ENCODE measurements around the gene TFF1.

The TFF1 gene

DNA sequence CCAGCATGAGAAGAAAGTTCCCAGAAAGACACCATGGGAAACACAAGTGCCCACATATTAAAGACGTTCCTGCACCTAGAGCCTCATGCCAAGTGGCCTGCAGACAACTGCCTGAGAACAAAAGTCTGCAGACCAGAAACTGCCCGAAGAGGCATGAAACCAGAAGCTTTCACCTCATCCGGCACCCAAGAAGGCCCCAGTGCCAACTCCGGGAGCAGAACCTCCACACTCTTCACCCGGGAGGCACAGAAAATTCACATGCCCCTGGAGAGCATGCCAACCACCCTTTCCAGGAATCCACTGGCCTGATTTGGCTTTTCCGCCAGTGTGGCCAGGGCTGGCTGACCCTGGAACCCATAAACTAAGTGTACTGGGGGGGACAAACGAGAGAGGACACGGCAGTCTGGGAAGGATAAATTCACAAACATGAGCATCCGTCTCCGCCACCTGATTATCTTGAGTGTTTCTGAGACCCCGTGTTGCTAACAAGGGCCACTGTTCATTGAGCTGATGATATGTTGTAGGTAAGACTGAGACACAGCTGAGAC is 22.3 kb downstream of the TFF1 start:
- H3K9me3 ChIP-seq (ENCODE audit: low read length): no peaks in the 10 kb centered on the region

DNA sequence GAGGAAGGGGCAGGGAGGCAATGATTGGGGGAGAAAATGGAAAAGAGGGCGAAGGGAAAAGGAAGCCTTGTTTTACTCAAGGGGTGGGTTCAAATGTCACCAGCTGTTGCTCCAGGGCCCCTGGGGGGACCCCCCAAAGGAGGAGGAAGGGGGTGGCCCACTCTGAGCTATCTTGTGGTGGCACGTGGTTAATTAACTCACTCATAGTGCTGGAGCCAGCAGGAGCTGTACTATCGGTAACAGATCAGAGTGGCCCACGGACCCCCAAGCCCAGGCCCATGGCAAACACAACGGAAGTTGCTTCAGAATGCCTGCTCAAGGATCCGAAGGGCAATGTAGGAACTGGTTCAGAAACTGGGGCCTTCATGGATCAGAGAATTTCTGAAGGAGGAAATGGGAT is 22.8 kb downstream of the TFF1 start:
- H3K4me3 ChIP-seq (ENCODE audit: low read depth, low read length, poor library complexity, severe bottlenecking): no peak overlapping the region
- H3K27me3 ChIP-seq (ENCODE audit: insufficient read depth, low read length): peaks cover 17% of the 10 kb centered on the region; the same call in 1 of the 2 replicates
- H3K4me1 ChIP-seq (ENCODE audit: insufficient read depth, low read length, severe bottlenecking): no peaks in the 10 kb centered on the region
- no peak overlapping the region for H3K9ac ChIP-seq (ENCODE audit: low read length)
- no peak overlapping the region for H3K4me2 ChIP-seq (ENCODE audit: low read length)
- H3K27ac ChIP-seq (ENCODE audit: low read depth, low read length, poor library complexity, severe bottlenecking): no peak overlapping the region
- no peak for TF ChIP-seq EZH2 (IDR thresholded peaks at IDR 0.05; ENCODE audit: borderline replicate concordance, low read length)
- TF ChIP-seq, protein P1, sequence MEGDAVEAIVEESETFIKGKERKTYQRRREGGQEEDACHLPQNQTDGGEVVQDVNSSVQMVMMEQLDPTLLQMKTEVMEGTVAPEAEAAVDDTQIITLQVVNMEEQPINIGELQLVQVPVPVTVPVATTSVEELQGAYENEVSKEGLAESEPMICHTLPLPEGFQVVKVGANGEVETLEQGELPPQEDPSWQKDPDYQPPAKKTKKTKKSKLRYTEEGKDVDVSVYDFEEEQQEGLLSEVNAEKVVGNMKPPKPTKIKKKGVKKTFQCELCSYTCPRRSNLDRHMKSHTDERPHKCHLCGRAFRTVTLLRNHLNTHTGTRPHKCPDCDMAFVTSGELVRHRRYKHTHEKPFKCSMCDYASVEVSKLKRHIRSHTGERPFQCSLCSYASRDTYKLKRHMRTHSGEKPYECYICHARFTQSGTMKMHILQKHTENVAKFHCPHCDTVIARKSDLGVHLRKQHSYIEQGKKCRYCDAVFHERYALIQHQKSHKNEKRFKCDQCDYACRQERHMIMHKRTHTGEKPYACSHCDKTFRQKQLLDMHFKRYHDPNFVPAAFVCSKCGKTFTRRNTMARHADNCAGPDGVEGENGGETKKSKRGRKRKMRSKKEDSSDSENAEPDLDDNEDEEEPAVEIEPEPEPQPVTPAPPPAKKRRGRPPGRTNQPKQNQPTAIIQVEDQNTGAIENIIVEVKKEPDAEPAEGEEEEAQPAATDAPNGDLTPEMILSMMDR (IDR thresholded peaks at IDR 0.05; ENCODE audit: low read length): no peak
- H3K9me2 ChIP-seq (ENCODE audit: low read depth, low read length): no peaks in the 10 kb centered on the region
- no peaks in the 10 kb centered on the region for H3K36me3 ChIP-seq (ENCODE audit: insufficient read depth, low read length)
- no peaks in the 10 kb centered on the region for H3K79me2 ChIP-seq (ENCODE audit: insufficient read depth, low read length)
- H4K20me1 ChIP-seq (ENCODE audit: insufficient read depth, low read length): no peaks in the 10 kb centered on the region
- no peaks in the 10 kb centered on the region for H3K9me3 ChIP-seq (ENCODE audit: low read length)
- H2AFZ ChIP-seq (ENCODE audit: low read length): no peak overlapping the region
- no peaks in the 10 kb centered on the region for H3F3A ChIP-seq (ENCODE audit: insufficient read depth, low read length)

More for the DNA sequence above, 22.3 kb downstream of the TFF1 start:
- TF ChIP-seq, protein P1 (IDR thresholded peaks at IDR 0.05; ENCODE audit: low read length): no peak
- no peak for TF ChIP-seq EZH2 (IDR thresholded peaks at IDR 0.05; ENCODE audit: borderline replicate concordance, low read length)
- Histone ChIP-seq H3K4me2 (ENCODE audit: low read length) (no peak overlapping the region), H4K20me1 (ENCODE audit: insufficient read depth, low read length) (no peaks in the 10 kb centered on the region), H3K79me2 (ENCODE audit: insufficient read depth, low read length) (no peaks in the 10 kb centered on the region), H3K27me3 (ENCODE audit: insufficient read depth, low read length) (peaks cover 22% of the 10 kb centered on the region; the same call in 1 of the 2 replicates), H3F3A (ENCODE audit: insufficient read depth, low read length) (no peaks in the 10 kb centered on the region), H3K4me3 (ENCODE audit: low read depth, low read length, poor library complexity, severe bottlenecking) (no peak overlapping the region), H3K36me3 (ENCODE audit: insufficient read depth, low read length) (no peaks in the 10 kb centered on the region), H3K27ac (ENCODE audit: low read depth, low read length, poor library complexity, severe bottlenecking) (no peak overlapping the region), H2AFZ (ENCODE audit: low read length) (no peak overlapping the region), H3K4me1 (ENCODE audit: insufficient read depth, low read length, severe bottlenecking) (no peaks in the 10 kb centered on the region), H3K9me2 (ENCODE audit: low read depth, low read length) (no peaks in the 10 kb centered on the region), H3K9ac (ENCODE audit: low read length) (no peak overlapping the region)

DNA sequence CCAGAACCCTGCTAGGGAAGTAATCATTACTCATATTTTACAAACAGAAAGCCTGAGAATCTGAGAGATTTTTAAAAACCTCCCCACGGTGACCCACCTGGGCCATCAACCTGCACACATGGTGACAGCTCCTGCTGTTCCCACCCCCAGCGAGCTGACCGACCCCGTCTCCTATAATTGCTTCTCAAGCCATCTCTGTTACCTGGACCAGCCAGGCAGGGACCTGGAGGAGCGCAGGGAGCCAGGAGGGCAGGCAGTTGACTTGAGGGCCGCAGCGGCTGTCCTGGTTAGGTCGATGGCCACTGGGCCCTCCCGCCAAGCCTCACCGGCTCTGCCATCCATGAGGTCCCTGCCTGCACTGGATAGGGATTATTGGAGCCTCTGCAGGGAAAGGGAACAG is 23.2 kb downstream of the TFF1 start:
- no peak overlapping the region for H3K4me3 ChIP-seq (ENCODE audit: low read depth, low read length, poor library complexity, severe bottlenecking)
- TF ChIP-seq, protein P1 (IDR thresholded peaks at IDR 0.05; ENCODE audit: low read length): no peak
- TF ChIP-seq EZH2 (IDR thresholded peaks at IDR 0.05; ENCODE audit: borderline replicate concordance, low read length): no peak
- H3K9ac ChIP-seq (ENCODE audit: low read length): no peak overlapping the region
- H3K36me3 ChIP-seq (ENCODE audit: insufficient read depth, low read length): no peaks in the 10 kb centered on the region
- H3K9me2 ChIP-seq (ENCODE audit: low read depth, low read length): no peaks in the 10 kb centered on the region
- H3F3A ChIP-seq (ENCODE audit: insufficient read depth, low read length): no peaks in the 10 kb centered on the region
- H3K27ac ChIP-seq (ENCODE audit: low read depth, low read length, poor library complexity, severe bottlenecking): no peak overlapping the region
- H2AFZ ChIP-seq (ENCODE audit: low read length): no peak overlapping the region
- H3K27me3 ChIP-seq (ENCODE audit: insufficient read depth, low read length): peaks cover 16% of the 10 kb centered on the region; the same call in 1 of the 2 replicates
- H3K4me1 ChIP-seq (ENCODE audit: insufficient read depth, low read length, severe bottlenecking): no peaks in the 10 kb centered on the region
- no peaks in the 10 kb centered on the region for H4K20me1 ChIP-seq (ENCODE audit: insufficient read depth, low read length)
- no peaks in the 10 kb centered on the region for H3K79me2 ChIP-seq (ENCODE audit: insufficient read depth, low read length)
- H3K9me3 ChIP-seq (ENCODE audit: low read length): no peaks in the 10 kb centered on the region
- H3K4me2 ChIP-seq (ENCODE audit: low read length): no peak overlapping the region

Measured in OCI-LY1 (cell line).